B cell (primary cell): ENCODE data around the gene THRB. TPM values are rescaled to one million over a fixed set of nuclear protein-coding genes. Genes with fewer than 3 reads are reported as not detected.

ENCODE experiments used
- ATAC-seq: fragments of 200-7000 bp; cut with Tn5 transposase; one replicate; pipeline ENCODE4 v1.10.0; 2021; ENCODE audit warnings: low read depth, mild to moderate bottlenecking, moderate number of reproducible peaks, moderate library complexity
- CTCF ChIA-PET: fragments of 350-600 bp; sonication (Branson Sonifier 250); formaldehyde crosslinking; loops from one replicate; lab custom pipeline; 2021; ENCODE audit warnings: antibody characterized with exemption, inconsistent platforms; lab: Charles Lee
- POLR2A ChIA-PET: fragments of 350-600 bp; sonication (Branson Sonifier 250); formaldehyde crosslinking; loops from one replicate; lab custom pipeline; 2021; ENCODE audit warnings: antibody characterized with exemption; lab: Charles Lee
- DNase-seq: peaks from one replicate; pipeline ENCODE4 v3.0.0; 2013
- H2AFZ ChIP-seq: 2 replicates; pipeline ENCODE4 v1.6.1; 2012; ENCODE audit warnings: mild to moderate bottlenecking, low read depth, low read length; ENCODE audit not compliant: insufficient read depth, poor library complexity, severe bottlenecking
- H3K27ac ChIP-seq, 2 donors: 1 replicate in 1 of 2; 2 replicates in 1 of 2; pipeline ENCODE4 v1.5.1; 2012 to 2013; ENCODE audit warnings: low read length in 2 of 2, mild to moderate bottlenecking in 2 of 2, moderate library complexity in 1 of 2
- H3K27me3 ChIP-seq, 4 experiments: fragments of 200-600 bp in 1 of 4; sonication (generic) in 1 of 4; replicated peaks in 1 of 4; 1 replicate in 2 of 4; 2 replicates in 2 of 4; pipeline versions ENCODE4 v1.6.1 to v1.7.0; 2013 to 2016; ENCODE audit warnings: low read length in 3 of 4, mild to moderate bottlenecking in 2 of 4, mixed read lengths in 1 of 4, moderate library complexity in 1 of 4; ENCODE audit not compliant: insufficient read depth in 4 of 4, control insufficient read depth in 3 of 4; ENCODE audit errors: control extremely low read depth in 1 of 4
- H3K36me3 ChIP-seq, 2 experiments: replicated peaks in 1 of 2; 1 replicate in 1 of 2; 2 replicates in 1 of 2; pipeline versions ENCODE4 v1.6.1 to v1.7.1; 2013; ENCODE audit warnings: low read length in 1 of 2; ENCODE audit not compliant: insufficient read depth in 2 of 2, control insufficient read depth in 1 of 2; ENCODE audit errors: control extremely low read depth in 1 of 2, extremely low read depth in 1 of 2
- H3K4me1 ChIP-seq, 2 donors: fragments of 200-600 bp in 1 of 2; sonication (generic) in 1 of 2; 1 replicate in 1 of 2; 2 replicates in 1 of 2; pipeline versions ENCODE4 v1.5.1 to v1.6.1; 2013 to 2017; ENCODE audit warnings: low read length in 2 of 2; ENCODE audit not compliant: control insufficient read depth in 2 of 2, insufficient read depth in 2 of 2
- H3K4me2 ChIP-seq: replicated peaks from 2 replicates; pipeline ENCODE3; 2012; ENCODE audit warnings: mild to moderate bottlenecking, low read depth, low read length; ENCODE audit not compliant: poor library complexity, severe bottlenecking
- H3K4me3 ChIP-seq, 5 experiments: fragments of 200-600 bp in 1 of 5; sonication (generic) in 1 of 5; 1 replicate in 3 of 5; 2 replicates in 2 of 5; pipeline versions ENCODE4 v1.5.1 to v1.7.0; 2011 to 2016; ENCODE audit warnings: low read length in 4 of 5, mild to moderate bottlenecking in 4 of 5, low read depth in 2 of 5, control low read depth in 1 of 5, moderate library complexity in 1 of 5; ENCODE audit not compliant: insufficient read depth in 1 of 5; ENCODE audit errors: control extremely low read depth in 1 of 5, extremely low read depth in 1 of 5
- H3K79me2 ChIP-seq: fragments of 200-600 bp; sonication (generic); one replicate; pipeline ENCODE4 v1.6.0; 2016; ENCODE audit warnings: low read length; ENCODE audit not compliant: control insufficient read depth, insufficient read depth
- H3K9ac ChIP-seq: fragments of 200-600 bp; sonication (generic); 2 replicates; pipeline ENCODE4 v1.6.1; 2017; ENCODE audit warnings: mild to moderate bottlenecking, low read length, moderate library complexity
- H3K9me3 ChIP-seq, 3 donors: one replicate each; pipeline versions ENCODE4 v1.6.1 to v1.7.1; 2013; ENCODE audit warnings: low read length in 2 of 3; ENCODE audit not compliant: control insufficient read depth in 2 of 3, insufficient read depth in 1 of 3; ENCODE audit errors: control extremely low read depth in 1 of 3
- H4K20me1 ChIP-seq: 2 replicates; pipeline ENCODE4 v1.6.0; 2012; ENCODE audit warnings: mild to moderate bottlenecking, low read length; ENCODE audit not compliant: insufficient read depth, control insufficient read depth, poor library complexity, severe bottlenecking
- H3K27ac Mint-ChIP-seq: one replicate; pipeline ENCODE4 v1.8.0; 2021; ENCODE audit warnings: mixed read lengths
- H3K27me3 Mint-ChIP-seq: one replicate; pipeline ENCODE4 v1.8.0; 2021; ENCODE audit warnings: mixed read lengths
- H3K4me1 Mint-ChIP-seq: one replicate; pipeline ENCODE4 v1.8.0; 2021; ENCODE audit warnings: mixed read lengths
- H3K4me3 Mint-ChIP-seq: one replicate; pipeline ENCODE4 v1.8.0; 2021; ENCODE audit warnings: mixed read lengths
- H3K9me3 Mint-ChIP-seq: one replicate; pipeline ENCODE4 v1.8.0; 2022; ENCODE audit warnings: mixed read lengths; ENCODE audit not compliant: insufficient read depth
- EZH2 ChIP-seq: IDR thresholded peaks from 2 replicates; pipeline ENCODE4 v1.6.1; 2012; ENCODE audit warnings: borderline replicate concordance, low read depth, mild to moderate bottlenecking, moderate library complexity, low read length; ENCODE audit not compliant: insufficient read depth, poor library complexity, severe bottlenecking
- WGBS: methylation state at CpG from one replicate; pipeline ENCODE4 v1.1.5; 2013; ENCODE audit warnings: missing lambda C conversion rate; ENCODE audit not compliant: insufficient coverage; 5-methylcytosine and 5-hydroxymethylcytosine counted together
- intact Hi-C: fragments of 100-400 bp; cut with micrococcal nuclease; formaldehyde crosslinking; loops from one replicate; pipeline ENCODE4 v1.10.0; 2022
- polyA plus RNA-seq: library from polyadenylated mRNA; depleted of rRNA; stranded (reverse); fragments of >200 nt; gene quantifications from 2 replicates; pipeline ENCODE4 v1.2.3, GENCODE V29; 2012
- total RNA-seq, 2 donors: library from RNA; stranded (reverse); fragments of 120-200 nt in 1 of 2; gene quantifications; 1 replicate in 1 of 2; 2 replicates in 1 of 2; pipeline versions ENCODE4 v1.2.3 to v1.2.4, GENCODE V29; 2013 to 2022
- TF ChIP-seq, protein P1 (sequence below): fragments of 200-600 bp; IDR thresholded peaks from one replicate; pipeline ENCODE4 v1.8.0; 2022; ENCODE audit warnings: antibody characterized with exemption, mild to moderate bottlenecking

The THRB gene
- total and polyA plus RNA-seq, 2 donors (not counting 1 experiment from before 2014, with no cell fraction given), result 0.86 to 1.8 TPM

DNA sequence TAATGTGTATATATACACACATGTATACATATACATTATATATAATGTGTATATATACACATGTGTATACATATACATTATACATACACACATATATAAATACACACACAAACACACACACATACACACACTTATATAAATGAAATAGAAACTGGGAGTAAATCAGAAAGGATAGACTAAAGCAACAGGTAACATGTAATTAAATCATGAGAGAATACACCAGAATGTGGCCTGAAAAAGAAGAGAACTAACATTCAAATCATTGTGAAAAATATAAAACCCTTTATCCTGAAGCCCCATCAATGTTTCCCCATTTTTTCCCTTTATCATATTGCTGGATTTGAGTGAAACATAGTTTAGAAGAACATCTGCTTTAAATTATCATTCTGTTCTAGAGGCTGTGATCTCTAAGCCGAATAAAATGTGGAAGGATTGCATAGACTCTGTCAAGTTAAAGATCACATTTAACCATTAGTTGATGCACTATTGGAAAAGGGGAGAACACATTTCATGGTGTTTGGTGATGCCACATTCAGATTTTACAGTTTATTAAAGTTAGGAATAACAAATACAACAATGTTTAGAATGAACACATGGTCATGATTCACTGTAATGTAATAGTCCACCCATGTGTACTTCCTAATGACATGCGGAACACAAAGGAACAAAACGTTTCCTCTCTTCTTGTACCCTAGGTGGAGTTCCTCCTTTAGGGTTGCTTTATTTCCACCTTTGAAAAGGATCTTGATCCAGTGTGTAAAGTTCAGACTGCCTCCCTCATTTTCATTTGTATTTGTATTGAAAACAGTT lies 12.5 kb upstream of the THRB start:
- no peaks in the 10 kb centered on the region for H4K20me1 ChIP-seq
- DNase-seq, result no peak
- no peak for ATAC-seq
- intact Hi-C loops, result loop anchor here (2.0 kb wide), 1 partner anchor 16 kb away; no protein-coding TSS in a partner anchor
- H3K4me1 Mint-ChIP-seq, result peaks cover 58% of the 10 kb centered on the region
- peak overlapping the region; percentile 16 for H3K9ac ChIP-seq
- no peaks in the 10 kb centered on the region for H3K36me3 ChIP-seq
- H3K27me3 ChIP-seq, result no peaks in the 10 kb centered on the region
- no peaks in the 10 kb centered on the region for H3K27me3 Mint-ChIP-seq
- no peaks in the 10 kb centered on the region for H3K79me2 ChIP-seq
- H2AFZ ChIP-seq, result peak overlapping the region; percentile 45
- no peaks in the 10 kb centered on the region for H3K9me3 Mint-ChIP-seq
- peak overlapping the region; percentile 51 for H3K4me2 ChIP-seq
- H3K9me3 ChIP-seq, result no peaks in the 10 kb centered on the region
- peak overlapping the region in 1 of 5 experiments; percentile 13 for H3K4me3 ChIP-seq
- TF ChIP-seq, protein P1, sequence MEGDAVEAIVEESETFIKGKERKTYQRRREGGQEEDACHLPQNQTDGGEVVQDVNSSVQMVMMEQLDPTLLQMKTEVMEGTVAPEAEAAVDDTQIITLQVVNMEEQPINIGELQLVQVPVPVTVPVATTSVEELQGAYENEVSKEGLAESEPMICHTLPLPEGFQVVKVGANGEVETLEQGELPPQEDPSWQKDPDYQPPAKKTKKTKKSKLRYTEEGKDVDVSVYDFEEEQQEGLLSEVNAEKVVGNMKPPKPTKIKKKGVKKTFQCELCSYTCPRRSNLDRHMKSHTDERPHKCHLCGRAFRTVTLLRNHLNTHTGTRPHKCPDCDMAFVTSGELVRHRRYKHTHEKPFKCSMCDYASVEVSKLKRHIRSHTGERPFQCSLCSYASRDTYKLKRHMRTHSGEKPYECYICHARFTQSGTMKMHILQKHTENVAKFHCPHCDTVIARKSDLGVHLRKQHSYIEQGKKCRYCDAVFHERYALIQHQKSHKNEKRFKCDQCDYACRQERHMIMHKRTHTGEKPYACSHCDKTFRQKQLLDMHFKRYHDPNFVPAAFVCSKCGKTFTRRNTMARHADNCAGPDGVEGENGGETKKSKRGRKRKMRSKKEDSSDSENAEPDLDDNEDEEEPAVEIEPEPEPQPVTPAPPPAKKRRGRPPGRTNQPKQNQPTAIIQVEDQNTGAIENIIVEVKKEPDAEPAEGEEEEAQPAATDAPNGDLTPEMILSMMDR, result no peak
- TF ChIP-seq EZH2, result no peak
- H3K4me1 ChIP-seq, result peaks cover 53 to 58% of the 10 kb centered on the region in 2 donors
- H3K27ac ChIP-seq, result peak overlapping the region; percentile 38 to 63
- peak overlapping the region; percentile 75 for H3K27ac Mint-ChIP-seq
- peak overlapping the region; percentile 64 for H3K4me3 Mint-ChIP-seq
- CTCF ChIA-PET, result no interaction called here
- no CpG with 5 or more reads among the region's 3 CpGs for WGBS
- POLR2A ChIA-PET, result no interaction called here
